GM19239 (cell line): Measurements from ENCODE around the gene GRIP1.

ENCODE experiments used
- DNase-seq: peaks from one replicate; pipeline ENCODE4 v3.0.0; 2011; ENCODE audit warnings: low spot score; ENCODE audit not compliant: insufficient read length
- FAIRE-seq: peaks from 2 replicates; lab custom pipeline; 2011; peaks lifted over from hg19 to GRCh38; lab: Jason Lieb, UNC

Gene GRIP1

GRCh38 chr12:66354291-66354690, 324.6 kb downstream of the GRIP1 start:
- no peak for FAIRE-seq
- DNase-seq, result no peak

GRCh38 chr12:66352899-66353298, 326.0 kb downstream of the GRIP1 start:
- FAIRE-seq (no peak), DNase-seq (no peak)

GRCh38 chr12:66352197-66352596, 326.7 kb downstream of the GRIP1 start:
- FAIRE-seq (no peak), DNase-seq (no peak)

GRCh38 chr12:66351301-66351700, 327.6 kb downstream of the GRIP1 start:
- no peak for FAIRE-seq
- DNase-seq, result no peak

- DNase-seq (no peak), FAIRE-seq (no peak)
These were observed 332.9 kb downstream of the GRIP1 start for GRCh38 chr12:66345956-66346355.

- FAIRE-seq (no peak), DNase-seq (no peak)
These were observed 333.7 kb downstream of the GRIP1 start for GRCh38 chr12:66345212-66345611.

- no peak for DNase-seq
- FAIRE-seq, result no peak
These were observed 337.8 kb downstream of the GRIP1 start for GRCh38 chr12:66341126-66341525.

GRCh38 chr12:66340131-66340530, 338.7 kb downstream of the GRIP1 start:
- DNase-seq (no peak), FAIRE-seq (no peak)

- no peak for FAIRE-seq
- DNase-seq, result no peak
These were observed 341.4 kb downstream of the GRIP1 start for GRCh38 chr12:66337381-66338010.

GRCh38 chr12:66335746-66336145, 343.1 kb downstream of the GRIP1 start:
- no peak for FAIRE-seq
- DNase-seq, result no peak

GRCh38 chr12:66331814-66332213, 347.1 kb downstream of the GRIP1 start:
- DNase-seq, result no peak
- no peak for FAIRE-seq

- FAIRE-seq (no peak), DNase-seq (no peak)
These were observed 347.9 kb downstream of the GRIP1 start for GRCh38 chr12:66331016-66331415.

- FAIRE-seq (no peak), DNase-seq (no peak)
These were observed 348.9 kb downstream of the GRIP1 start for GRCh38 chr12:66329941-66330340.

- no peak for FAIRE-seq
- DNase-seq, result no peak
These were observed 355.9 kb downstream of the GRIP1 start for GRCh38 chr12:66323017-66323416.

- no peak for FAIRE-seq
- DNase-seq, result no peak
These were observed 357.4 kb downstream of the GRIP1 start for GRCh38 chr12:66321435-66321834.

- DNase-seq (no peak), FAIRE-seq (no peak)
These were observed 357.9 kb downstream of the GRIP1 start for GRCh38 chr12:66320996-66321395.

- DNase-seq (no peak), FAIRE-seq (no peak)
These were observed 359.5 kb downstream of the GRIP1 start for GRCh38 chr12:66319266-66319954.

GRCh38 chr12:66314278-66314677, 364.6 kb downstream of the GRIP1 start:
- DNase-seq (no peak), FAIRE-seq (no peak)

- DNase-seq (no peak), FAIRE-seq (no peak)
These were observed 366.7 kb downstream of the GRIP1 start for GRCh38 chr12:66312189-66312588.

GRCh38 chr12:66309606-66310005, 369.3 kb downstream of the GRIP1 start:
- no peak for FAIRE-seq
- DNase-seq, result no peak

- no peak for FAIRE-seq
These were observed 374.5 kb downstream of the GRIP1 start for GRCh38 chr12:66304296-66304900.

More at GRCh38 chr12:66304296-66304900, 374.5 kb downstream of the GRIP1 start:
- no peak for DNase-seq
